Activated T-helper 9 cell treated with anti-CD3 and anti-CD28 coated beads, Interleukin-2, amount 50 U/mL, for 16 hours (primary cell): ENCODE data around the gene TSPEAR.

Experiments
- DNase-seq: peaks from one replicate; pipeline ENCODE4 v3.0.0-alpha.2; 2020; ENCODE audit warnings: low read depth

The TSPEAR gene

GRCh38 chr21:44740742-44741141, 29.4 kb upstream of the TSPEAR start:
- no peak for DNase-seq

- no peak for DNase-seq
Observed at GRCh38 chr21:44739316-44739715, 27.9 kb upstream of the TSPEAR start.

DNA sequence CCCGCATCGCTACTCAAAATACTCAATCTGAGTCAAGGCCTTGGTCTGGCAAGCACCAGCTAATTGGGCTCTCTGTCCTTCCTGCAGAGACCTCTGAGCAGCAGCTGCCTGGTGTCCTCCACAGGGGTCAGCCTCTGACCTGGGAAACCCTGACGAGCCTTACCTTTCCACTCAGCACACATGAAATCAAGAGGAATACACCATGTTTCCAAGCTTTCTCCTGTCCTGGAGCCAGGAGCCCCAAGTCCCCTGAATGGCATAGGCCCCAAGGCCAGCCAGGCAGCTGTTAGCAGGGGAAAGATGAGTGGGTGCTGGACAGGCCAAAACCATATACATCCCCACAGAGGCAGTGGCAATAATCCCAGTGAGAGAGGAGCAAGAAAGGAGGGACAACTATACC, 27.2 kb upstream of the TSPEAR start:
- DNase-seq, result no peak

DNA sequence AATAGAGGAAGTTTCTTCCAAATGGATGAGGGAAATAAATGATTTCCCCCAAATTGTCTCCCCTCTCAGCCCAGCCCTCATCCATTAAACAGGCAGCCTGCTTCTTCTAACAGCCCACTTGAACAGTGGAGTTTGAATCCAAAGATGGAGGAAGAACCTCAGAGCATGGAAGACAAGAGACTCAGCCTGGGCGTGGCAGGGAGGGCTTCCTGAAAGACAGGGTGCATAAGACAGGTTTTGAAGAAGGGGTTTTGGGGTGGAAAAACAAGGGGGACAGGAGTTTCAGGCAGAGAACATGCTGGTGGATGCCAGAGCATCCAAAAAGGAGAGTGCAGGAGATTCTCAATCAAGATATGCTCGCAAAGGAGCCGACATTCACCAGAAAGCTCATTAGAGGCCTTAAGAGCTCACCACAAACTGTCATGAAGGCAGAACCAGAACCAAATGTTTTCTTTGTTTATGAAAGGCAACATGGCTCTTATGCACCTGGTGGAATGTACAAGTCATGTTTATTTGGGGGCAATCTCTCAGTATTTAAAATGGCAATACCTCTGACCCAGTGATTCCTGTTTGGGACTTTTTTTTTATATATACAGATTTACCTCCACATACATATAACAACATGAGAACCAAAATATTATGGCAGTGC, 26.5 kb upstream of the TSPEAR start:
- DNase-seq, result no peak

DNA sequence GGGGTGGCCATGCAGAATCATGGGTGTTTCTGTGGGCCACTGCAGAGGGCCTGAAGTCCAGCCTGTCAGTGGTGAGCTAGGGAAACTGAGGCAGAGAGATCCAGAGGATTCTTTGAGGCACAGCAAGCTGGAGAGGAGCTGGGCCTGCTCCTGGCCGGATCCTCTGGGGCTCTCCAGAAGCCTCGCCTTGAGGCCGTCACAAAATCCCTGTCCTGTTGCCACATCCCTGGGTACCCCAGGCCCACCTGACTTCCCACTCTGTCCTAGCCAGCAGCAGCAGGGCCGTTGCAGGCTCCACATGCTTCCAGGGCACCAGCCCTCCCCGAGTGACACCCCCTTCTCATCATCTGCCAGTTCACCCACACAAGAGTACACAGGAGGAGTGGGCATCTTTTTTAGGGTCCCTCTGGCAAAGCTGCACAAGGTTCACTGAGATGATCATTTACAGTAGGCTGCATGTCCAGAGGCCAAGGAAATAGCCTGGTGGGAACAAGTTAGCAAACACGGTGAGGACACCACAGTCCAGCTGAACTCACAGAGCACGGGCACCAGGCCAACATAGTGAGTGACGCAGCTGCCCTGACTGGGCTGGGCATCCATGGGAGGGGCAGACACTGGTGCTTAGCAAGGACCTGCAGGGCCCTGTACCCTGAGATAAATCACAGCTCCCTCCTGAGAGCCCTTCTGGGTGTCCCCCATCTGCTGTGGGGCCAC, 25.1 kb upstream of the TSPEAR start:
- no peak for DNase-seq

DNA sequence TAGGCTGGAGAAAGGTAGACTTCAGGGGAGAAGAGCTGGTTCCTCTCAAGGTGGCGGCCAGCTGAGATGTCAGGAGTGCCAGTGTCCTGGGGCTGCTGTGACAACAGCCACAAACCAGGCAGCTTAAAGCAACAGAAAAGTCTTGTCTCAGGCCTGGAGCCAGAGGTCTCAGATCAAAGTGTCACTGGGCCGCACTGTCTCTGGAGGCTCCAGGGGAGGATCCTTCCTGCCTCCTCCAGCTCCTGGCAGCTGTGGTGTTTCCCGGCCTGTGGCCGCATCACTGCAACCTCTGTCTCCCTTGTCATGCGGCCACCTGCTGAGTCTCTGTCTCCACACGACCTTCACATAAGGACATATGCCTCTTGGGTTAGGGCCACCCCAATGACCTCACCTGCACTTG, 24.4 kb upstream of the TSPEAR start:
- no peak for DNase-seq

DNA sequence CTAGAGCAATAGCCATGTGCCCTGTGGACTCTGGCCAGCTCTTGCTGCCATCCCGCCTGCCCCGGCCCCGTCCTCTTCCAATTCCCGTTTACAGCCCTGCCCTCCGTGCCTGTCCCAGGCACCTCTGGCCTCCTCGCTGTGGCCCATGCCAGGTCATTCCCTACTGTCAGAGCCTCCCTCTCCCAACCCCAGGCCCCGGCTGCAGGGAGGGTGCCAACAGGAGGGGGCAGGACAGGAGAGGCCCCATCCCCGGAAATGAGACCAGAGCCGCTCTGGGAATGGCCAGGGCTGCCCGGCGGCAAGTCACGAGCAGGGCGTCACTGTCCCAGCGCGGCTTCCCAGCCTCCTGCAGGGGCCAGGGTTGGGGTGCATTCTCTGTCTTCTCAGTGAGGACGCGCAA, 23.5 kb upstream of the TSPEAR start:
- DNase-seq, result no peak

DNA sequence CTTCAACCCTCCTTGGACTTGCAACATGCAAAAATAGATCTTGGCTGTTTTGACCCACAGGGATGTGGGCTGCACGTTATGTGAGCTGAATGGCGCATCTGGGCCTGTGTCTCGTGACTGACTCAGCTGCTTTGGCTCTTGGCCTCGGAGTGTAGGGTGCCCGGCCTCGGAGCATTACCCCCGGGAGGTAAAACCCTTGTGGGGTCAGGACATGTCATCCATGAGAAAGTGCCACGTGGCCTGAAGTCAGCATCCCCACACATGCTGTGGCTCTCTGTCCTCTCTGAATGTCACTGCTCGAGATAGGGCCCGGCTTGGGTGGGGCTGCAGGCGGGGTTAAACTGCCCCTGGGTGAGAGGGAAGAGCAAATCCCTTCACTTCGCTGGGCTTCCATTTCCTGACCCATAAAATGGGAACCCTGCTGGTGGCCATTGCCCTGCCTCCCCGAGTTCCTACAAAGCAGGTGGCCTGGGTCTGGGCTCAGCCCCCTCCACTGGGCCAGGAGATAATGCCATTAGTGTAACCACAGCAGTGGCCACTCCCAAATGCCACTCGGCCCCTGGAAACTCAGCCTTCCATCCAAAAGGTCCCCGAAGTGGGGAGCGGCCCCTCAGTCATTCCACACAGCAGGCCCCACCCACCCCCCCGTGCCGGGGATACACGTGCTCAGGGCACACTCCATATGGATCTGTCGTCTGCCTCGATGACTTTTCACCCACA, 22.8 kb upstream of the TSPEAR start:
- no peak for DNase-seq

- DNase-seq, result no peak
Observed at GRCh38 chr21:44732956-44733355, 21.6 kb upstream of the TSPEAR start.

GRCh38 chr21:44732263-44732662, 20.9 kb upstream of the TSPEAR start:
- no peak for DNase-seq

DNA sequence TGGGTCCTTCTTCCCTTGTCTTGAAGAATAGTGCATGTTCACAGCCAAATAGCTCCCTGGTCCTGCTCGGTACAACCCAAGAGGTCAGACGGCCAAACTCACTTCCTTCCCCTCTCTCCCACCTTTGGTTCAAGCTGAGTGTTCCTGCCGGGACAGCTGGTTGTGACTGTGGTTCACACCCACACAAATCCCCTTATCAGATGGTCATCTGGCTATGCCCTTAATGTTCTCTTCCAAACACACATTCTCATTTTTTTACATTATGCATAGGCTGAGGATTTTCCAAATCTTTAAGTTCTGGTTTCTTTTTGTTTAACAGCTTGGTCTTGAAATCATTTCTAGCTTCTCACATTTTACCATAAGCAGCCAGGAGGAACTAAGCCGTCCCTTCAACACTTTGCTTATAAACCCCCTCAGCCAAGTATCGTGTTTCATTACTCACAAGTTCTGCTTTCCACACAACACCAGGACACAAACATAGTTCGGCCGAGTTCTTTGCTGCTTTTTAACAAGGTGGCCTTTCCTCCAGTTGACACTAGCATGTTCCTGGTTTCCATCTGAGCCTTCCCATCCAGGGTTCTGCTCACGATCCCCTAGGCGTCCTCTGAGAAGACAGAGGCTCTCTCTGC, 19.7 kb upstream of the TSPEAR start:
- DNase-seq, result no peak

DNA sequence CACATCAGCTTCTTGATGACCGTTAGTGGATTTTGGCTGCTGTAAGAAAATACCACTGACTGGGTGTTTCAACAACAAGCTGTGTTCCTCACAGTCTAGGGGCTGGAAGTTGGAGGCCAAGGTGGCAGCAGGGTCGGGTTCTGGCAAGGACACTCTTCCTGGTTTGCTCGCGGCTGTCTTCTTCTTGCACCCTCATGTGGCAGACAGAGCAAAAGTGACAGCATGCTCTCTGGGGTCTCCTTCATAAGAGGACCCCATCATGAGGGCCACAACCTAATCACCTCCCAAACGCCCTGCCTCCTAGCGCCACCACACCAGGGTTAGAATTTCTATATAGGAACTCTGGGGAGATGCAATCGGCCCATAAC, 18.6 kb upstream of the TSPEAR start:
- DNase-seq, result no peak

DNA sequence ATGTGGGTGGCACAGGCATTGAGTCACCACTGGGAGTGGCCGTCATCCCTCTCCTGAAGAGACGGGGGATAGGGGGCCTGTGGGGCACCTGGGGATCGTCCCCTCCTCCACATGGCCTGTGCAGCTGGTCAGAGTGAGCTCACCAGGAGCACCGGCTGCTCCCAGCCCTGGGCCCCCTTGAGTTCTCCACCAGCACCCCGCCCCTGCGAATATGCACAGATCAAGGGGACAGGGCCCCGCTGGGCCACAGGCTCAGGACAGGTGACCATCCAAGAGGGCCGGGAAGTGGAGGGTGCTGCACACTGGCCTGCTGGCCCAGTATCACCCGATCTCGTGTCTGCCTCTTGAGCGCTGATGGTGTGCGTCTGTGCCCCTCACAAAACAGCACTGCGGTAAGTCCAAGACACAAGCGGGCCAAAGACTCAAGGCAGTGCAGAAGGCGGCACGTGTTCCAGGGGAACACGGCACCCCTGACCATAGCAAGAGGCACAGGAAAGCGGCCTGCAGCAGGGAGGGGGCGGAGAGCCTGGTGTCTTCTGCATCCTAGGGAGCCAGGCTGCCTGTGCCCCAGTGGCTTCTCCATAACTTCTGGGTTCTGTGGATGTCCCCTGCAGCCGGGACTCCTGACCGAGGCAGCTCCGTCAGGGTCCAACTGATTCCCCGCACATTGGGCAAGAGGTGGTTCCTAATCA, 18.1 kb upstream of the TSPEAR start:
- DNase-seq, result no peak

DNA sequence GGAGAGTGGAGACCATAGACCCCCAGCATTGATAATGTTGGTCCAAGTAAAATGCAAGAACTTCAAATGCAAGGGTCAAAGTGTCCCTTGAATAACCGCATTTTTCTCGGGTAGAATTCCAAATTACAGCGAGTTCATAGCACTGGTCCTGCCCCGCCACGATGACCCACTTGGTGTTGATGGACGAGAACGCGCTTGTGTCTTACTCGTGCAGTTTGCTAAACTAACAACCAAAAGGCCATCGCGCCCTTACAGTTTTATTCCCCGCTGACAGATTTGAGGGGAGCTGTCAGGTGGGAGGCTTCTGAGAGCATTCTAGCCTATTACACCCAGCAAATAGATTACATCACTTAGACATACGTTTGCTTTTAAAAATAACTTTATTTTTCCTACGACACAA, 17.3 kb upstream of the TSPEAR start:
- DNase-seq, result no peak

DNA sequence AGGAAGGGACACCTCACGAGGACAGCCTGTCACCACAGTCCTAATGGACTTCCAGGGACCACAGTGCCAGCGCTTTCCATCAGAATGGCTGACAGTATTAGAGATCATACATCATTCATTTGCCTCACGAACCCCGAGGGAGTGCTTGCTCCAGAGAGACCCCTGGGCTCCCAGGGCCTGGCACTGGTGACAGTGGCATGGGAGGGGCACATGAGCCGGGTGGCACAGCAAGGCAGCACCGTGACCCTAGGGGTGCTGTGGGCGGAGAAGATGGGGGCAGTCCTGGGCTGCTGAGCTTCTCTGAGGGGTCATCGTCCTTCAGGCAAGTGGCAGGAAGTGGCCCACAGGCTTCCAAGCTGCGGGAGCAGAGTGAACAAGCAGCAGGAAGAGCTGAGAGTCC, 16.4 kb upstream of the TSPEAR start:
- DNase-seq, result no peak

GRCh38 chr21:44727321-44727720, 15.9 kb upstream of the TSPEAR start:
- DNase-seq, result no peak

DNA sequence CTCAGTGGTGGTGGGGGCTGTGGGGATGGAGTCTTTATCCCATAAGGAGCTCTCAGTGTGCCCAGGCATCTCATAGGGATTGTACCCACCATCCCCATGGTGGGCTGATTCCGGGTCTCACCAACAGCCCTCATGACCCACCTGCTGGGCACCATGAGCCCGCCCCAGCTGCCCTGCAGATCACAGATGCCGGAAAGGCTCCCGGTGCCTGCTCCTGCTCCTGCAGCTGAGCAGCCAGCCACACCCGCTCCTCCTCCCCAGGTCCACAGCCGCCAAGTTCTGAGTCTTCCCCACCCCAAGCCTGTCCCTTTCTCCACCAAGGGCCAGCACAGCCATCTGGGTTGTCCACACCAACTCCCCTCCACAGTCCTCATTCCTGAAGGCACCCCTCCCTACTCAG, 15.5 kb upstream of the TSPEAR start:
- DNase-seq, result no peak

GRCh38 chr21:44724926-44725325, 13.6 kb upstream of the TSPEAR start:
- no peak for DNase-seq

DNA sequence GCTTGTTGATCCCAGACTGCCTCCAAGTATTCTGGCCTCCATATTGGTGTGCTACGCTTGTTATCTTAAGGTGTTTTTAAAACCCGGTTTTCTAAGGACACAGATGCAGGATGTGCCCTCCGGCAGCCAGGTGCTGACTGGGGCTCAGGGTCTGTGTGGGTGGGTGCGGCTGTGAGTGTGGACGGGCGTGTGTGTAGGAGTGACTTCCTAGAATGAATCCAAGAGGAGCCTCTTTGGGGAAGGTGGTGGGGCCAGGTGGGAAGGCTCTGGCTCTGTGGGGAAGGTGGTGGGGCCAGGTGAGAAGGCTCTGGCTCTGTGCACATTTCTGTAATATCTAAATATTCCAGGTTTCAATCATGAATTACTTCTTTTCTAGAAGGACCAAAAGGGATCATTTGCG, 12.8 kb upstream of the TSPEAR start:
- no peak for DNase-seq

- DNase-seq, result no peak
Observed at GRCh38 chr21:44723177-44724131, 12.1 kb upstream of the TSPEAR start.

DNA sequence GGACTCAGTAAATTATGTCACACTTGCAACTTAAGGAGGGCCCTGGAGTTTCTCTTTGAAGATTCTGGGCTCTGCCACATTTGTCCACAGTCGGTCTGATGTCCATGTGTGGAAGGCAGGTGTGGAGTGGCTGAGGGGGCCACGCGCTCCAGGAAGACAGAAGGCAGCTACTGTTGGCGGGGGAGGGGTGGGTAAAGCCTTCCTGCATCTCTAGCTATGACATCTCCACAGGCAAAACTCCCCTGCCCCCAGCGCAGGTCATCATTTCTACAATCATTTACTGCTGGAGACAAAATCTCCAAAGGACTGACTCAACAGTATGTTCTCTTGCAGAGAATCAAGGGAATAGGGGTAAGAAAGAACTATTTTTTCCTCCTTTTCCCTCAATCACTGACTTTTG, 11.4 kb upstream of the TSPEAR start:
- DNase-seq, result no peak
